DMS53 treated with DMSO at 0.1 percent for 48 hours (cell line): ENCODE data around the gene SIN3A.
"Not testable (repeated sequence)": the region's sequence is repeated elsewhere in the genome, so short reads cannot be mapped to it uniquely, and the experiment has no call there.

ENCODE experiments used
- DNase-seq: peaks from one replicate; lab custom pipeline; 2025; ENCODE audit not compliant: unreplicated experiment; lab: John Stamatoyannopoulos, UW

SIN3A gene

GRCh38 chr15:75339531-75340240 is 111.8 kb downstream of the SIN3A start:
- no peak for DNase-seq

DNA sequence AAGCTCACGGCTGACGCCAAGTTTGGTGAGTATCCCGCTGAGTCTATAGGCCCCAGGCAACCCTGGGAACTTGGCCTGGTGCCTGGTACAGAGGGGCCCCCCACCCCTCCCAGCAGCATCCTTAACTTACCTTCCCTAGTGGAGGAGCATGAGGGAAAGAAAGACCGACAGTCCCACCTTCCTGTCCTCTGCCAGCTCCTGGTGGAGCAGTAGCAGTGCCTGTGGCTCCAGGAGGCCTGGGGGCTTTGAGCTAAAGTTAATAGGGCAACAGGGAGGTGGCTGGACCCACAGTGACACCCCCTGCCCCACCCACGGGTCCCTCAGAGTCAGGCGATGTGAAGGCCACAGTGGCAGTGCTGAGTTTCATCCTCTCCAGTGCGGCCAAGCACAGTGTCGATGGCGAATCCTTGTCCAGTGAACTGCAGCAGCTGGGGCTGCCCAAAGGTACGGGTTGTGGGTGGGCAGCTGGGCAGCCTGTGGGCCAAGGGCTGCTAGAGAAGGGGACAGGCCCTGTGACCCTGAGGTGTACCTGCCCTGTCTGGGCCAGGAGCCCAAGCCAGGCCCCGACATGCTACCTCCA is 112.7 kb downstream of the SIN3A start:
- DNase-seq, result no peak

- peak; percentile 80 for DNase-seq
These were observed 115.7 kb downstream of the SIN3A start, which contains the start of gene COMMD4 for GRCh38 chr15:75335705-75336355. Gene COMMD4 (plus strand): TSS chr15:75336063. CDS start chr15:75336090, 27 bp downstream.

DNA sequence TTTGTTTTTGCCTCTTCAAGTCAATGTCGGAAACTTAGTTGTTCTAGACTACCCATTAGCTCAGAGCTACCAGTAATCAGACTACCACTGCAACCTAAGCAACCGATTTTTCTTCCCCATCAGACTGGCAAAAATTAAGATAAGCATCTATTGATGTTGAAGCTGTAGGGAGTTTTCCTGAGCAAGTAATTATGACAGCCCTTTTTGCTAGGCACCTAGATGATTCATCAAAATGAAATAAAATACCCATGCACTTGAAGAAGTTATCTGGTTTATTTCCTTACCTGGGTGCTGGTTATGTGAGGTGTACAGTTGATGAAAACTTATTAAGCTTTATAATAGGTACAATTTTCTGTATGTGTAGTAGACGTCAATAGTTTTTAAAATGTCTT is 116.2 kb downstream of the SIN3A start:
- DNase-seq, result no peak

- DNase-seq, result not testable (repeated sequence)
These were observed 117.7 kb downstream of the SIN3A start for GRCh38 chr15:75333654-75334419.

DNA sequence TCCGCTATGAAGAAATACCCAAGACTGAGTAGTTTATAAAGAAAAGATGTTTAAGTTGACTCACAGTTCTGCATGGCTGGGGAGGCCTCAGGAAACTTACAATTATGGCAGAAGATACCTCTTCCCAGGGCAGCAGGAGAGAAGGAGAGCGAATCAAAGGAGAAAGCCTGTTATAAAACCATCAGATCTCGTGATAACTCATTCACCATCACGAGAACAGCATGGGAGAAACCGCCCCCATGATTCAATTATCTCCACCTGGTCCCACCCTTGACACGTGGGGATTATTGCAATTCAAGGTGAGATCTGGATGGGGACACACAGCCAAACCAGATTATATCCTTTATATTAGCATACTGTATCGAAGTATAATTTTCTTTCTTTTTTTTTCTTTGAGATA is 119.4 kb downstream of the SIN3A start:
- not testable (repeated sequence) for DNase-seq

DNA sequence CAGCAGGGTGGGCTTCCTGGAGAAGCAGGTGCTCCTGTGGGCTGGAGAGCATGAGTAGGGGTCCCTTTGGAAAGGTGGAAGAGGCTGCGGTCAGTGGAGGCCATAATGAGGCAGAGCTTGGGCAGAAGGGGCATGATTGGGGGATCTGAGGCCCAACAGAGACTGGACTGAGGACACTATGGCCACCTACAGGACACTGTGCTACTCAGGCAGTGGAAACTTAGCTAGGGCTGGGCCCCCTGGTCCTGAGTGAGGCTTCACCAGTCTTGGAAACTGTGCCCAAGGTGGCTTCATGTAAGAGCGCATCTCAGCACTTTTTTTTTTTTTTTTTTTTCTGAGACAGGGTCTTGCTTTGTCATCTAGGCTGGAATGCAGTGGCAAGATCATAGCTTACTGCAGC is 121.9 kb downstream of the SIN3A start:
- no peak for DNase-seq

DNA sequence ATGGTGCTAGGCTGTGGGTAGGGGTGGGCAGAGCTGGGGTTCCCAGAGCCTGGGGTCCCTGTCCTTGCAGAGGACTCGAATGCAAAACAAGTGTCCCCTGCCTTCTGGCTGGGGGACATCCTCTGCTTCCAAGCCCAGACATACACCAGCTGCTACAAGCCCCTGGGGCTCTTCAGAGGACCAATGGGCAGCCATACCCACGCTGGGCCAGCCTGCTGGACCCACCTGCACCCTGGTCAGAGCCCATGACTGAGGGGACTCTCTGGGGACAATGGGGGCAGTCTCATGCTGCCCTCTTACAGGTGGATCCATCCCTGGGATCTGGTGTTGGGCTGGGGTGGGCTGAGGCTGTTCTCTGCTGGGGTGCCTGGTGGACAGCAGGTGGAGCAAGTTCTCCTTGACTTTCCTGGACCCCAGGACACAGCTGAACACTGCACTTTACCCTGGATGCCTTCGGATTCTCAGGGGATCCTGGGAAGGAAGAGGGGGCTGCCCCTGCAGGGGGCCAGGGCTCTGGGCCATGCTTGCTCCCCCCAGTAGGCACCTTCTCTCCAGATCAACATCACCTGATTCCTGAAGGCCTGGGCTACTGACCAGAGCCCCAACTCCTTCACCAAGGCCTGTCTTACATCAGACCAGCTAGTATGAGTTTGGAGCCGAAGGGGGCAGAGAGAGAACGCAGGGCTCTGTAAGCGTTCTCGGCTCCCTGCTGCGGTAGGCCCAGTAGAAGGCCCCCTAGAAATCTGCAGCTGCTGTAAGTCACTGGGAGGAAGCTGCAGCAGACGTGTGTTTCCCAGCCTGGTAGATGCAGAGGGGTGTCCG is 122.8 kb downstream of the SIN3A start:
- DNase-seq, result no peak

DNA sequence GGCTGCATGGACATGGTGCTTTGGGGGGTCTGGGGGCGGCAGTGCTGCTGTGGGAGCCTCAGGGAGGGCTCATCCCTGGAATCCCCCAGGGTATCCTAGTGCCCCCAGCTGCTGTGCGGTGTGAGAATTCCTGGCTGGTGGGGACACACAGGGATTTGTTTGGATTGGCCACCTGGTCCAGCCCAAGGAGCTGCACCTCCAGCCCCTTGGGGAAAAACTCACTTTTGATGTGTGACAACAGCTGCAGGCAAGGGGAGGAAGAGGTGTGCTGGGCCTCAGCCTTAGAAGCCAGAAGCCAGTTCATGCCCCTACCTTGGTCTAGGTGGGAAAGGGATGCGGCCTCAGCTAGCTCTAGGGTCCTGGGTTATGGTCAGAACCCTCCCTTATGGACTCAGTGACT is 124.0 kb downstream of the SIN3A start:
- no peak for DNase-seq

- no peak for DNase-seq
These were observed 124.5 kb downstream of the SIN3A start for GRCh38 chr15:75327005-75327404.

DNA sequence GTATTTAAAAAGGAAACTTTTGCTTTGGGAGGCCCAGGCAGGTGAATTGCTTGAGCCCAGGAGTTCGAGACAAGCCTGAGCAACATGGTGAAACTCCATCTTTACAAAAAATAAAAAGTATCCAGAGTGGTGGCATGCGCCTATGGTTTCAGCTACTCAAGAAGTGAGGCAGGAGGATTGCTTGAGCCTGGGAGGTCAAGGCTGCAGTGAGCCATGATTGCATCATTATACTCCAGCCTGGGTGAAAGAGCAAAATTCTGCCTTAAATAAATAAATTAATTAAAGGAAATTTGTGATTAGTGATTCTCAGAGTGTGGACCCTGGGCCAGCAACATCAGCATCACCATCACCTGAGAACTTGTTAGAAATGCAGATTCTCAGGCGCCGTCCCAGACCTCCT is 125.6 kb downstream of the SIN3A start:
- no peak for DNase-seq

DNA sequence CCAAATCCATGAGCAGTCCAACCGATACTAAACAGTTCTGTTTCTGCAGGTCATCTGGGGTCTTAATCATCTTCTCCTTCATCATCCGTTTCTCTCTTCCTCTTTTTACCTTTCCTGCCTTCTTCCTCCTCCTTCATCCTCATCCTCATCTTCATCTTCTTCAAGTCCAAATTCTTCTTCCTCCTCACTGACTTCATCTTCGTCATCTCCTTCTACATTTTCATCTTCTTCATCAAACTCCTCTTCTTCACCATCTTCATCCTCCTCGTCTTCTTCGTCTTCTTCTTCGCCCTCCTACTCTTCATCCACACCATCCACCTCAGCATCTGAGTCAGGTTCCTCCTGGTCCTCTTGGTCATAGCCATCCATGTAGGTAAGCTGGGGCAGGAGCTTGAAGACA is 129.8 kb downstream of the SIN3A start:
- DNase-seq, result no peak
